SK-N-SH treated with all-trans-retinoic acid at 6 μM for 48 hours (cell line): ENCODE results near the gene FREM3.

Experiments used
- ARNTL ChIP-seq: fragments of 450-650 bp; formaldehyde crosslinking; IDR thresholded peaks from 2 replicates; pipeline ENCODE4 v1.5.0; 2020; ENCODE audit warnings: low read depth, mild to moderate bottlenecking, moderate library complexity, borderline replicate concordance
- RARB ChIP-seq: fragments of 250-450 bp; sonication (Bioruptor Pico); IDR thresholded peaks from 2 replicates; pipeline ENCODE4 v1.8.0; 2021; ENCODE audit warnings: mild to moderate bottlenecking, moderate library complexity
- SNAI2 ChIP-seq: fragments of 250-450 bp; sonication (Bioruptor Pico); IDR thresholded peaks from 2 replicates; pipeline ENCODE4 v1.5.0; 2020; ENCODE audit warnings: mild to moderate bottlenecking, moderate library complexity
- ZFP30 ChIP-seq: fragments of 450-650 bp; formaldehyde crosslinking; IDR thresholded peaks from 2 replicates; pipeline ENCODE4 v1.5.0; 2022; ENCODE audit warnings: mild to moderate bottlenecking, moderate library complexity
- ZNF8 ChIP-seq: fragments of 450-650 bp; formaldehyde crosslinking; IDR thresholded peaks from 2 replicates; pipeline ENCODE4 v1.5.0; 2020; ENCODE audit warnings: mild to moderate bottlenecking, moderate library complexity
- TF ChIP-seq, protein P1 (sequence below): fragments of 250-450 bp; sonication (Bioruptor Pico); IDR thresholded peaks from 2 replicates; pipeline ENCODE4 v1.5.1; 2021; ENCODE audit warnings: mild to moderate bottlenecking, moderate library complexity
- TF ChIP-seq, protein P2 (sequence below): fragments of 250-450 bp; sonication (Bioruptor Pico); IDR thresholded peaks from 2 replicates; pipeline ENCODE4 v1.8.0; 2021; ENCODE audit warnings: low read depth, mild to moderate bottlenecking, moderate library complexity, borderline replicate concordance
- TF ChIP-seq, protein P3 (sequence below): fragments of 250-450 bp; sonication (Bioruptor Pico); IDR thresholded peaks from 2 replicates; pipeline ENCODE4 v1.5.0; 2020; ENCODE audit warnings: mild to moderate bottlenecking, moderate library complexity

DNA sequence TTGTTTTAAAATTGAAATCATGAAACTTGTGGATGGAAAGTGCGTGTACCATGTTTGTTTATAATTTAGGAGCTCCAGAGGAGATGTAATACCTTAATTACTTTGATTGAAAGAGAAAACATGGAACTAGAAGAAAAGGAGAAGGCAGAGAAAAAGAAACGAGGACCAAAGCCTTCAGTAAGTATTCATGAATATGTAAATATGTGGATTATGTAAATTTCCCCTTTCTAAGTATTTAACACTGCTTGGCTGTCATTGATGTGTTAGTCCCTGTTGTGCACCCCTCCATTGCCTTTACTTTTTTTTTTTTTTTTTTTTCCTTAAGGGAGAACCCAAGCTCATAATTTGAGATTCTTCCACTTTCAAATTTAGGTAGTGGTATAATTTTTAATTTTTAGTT, 150.5 kb downstream of the FREM3 start:
- no peak for TF ChIP-seq ARNTL (CRISPR knock-in tag)
- TF ChIP-seq, protein P1, sequence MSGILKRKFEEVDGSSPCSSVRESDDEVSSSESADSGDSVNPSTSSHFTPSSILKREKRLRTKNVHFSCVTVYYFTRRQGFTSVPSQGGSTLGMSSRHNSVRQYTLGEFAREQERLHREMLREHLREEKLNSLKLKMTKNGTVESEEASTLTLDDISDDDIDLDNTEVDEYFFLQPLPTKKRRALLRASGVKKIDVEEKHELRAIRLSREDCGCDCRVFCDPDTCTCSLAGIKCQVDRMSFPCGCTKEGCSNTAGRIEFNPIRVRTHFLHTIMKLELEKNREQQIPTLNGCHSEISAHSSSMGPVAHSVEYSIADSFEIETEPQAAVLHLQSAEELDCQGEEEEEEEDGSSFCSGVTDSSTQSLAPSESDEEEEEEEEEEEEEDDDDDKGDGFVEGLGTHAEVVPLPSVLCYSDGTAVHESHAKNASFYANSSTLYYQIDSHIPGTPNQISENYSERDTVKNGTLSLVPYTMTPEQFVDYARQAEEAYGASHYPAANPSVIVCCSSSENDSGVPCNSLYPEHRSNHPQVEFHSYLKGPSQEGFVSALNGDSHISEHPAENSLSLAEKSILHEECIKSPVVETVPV (CRISPR knock-in tag), result no peak
- TF ChIP-seq ZFP30, result no peak
- TF ChIP-seq ZNF8 (CRISPR knock-in tag), result no peak
- TF ChIP-seq SNAI2, result no peak
- TF ChIP-seq, protein P2, sequence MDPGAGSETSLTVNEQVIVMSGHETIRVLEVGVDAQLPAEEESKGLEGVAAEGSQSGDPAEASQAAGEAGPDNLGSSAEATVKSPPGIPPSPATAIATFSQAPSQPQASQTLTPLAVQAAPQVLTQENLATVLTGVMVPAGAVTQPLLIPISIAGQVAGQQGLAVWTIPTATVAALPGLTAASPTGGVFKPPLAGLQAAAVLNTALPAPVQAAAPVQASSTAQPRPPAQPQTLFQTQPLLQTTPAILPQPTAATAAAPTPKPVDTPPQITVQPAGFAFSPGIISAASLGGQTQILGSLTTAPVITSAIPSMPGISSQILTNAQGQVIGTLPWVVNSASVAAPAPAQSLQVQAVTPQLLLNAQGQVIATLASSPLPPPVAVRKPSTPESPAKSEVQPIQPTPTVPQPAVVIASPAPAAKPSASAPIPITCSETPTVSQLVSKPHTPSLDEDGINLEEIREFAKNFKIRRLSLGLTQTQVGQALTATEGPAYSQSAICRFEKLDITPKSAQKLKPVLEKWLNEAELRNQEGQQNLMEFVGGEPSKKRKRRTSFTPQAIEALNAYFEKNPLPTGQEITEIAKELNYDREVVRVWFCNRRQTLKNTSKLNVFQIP (CRISPR knock-in tag), result no peak
- TF ChIP-seq, protein P3, sequence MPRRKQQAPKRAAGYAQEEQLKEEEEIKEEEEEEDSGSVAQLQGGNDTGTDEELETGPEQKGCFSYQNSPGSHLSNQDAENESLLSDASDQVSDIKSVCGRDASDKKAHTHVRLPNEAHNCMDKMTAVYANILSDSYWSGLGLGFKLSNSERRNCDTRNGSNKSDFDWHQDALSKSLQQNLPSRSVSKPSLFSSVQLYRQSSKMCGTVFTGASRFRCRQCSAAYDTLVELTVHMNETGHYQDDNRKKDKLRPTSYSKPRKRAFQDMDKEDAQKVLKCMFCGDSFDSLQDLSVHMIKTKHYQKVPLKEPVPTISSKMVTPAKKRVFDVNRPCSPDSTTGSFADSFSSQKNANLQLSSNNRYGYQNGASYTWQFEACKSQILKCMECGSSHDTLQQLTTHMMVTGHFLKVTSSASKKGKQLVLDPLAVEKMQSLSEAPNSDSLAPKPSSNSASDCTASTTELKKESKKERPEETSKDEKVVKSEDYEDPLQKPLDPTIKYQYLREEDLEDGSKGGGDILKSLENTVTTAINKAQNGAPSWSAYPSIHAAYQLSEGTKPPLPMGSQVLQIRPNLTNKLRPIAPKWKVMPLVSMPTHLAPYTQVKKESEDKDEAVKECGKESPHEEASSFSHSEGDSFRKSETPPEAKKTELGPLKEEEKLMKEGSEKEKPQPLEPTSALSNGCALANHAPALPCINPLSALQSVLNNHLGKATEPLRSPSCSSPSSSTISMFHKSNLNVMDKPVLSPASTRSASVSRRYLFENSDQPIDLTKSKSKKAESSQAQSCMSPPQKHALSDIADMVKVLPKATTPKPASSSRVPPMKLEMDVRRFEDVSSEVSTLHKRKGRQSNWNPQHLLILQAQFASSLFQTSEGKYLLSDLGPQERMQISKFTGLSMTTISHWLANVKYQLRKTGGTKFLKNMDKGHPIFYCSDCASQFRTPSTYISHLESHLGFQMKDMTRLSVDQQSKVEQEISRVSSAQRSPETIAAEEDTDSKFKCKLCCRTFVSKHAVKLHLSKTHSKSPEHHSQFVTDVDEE (CRISPR knock-in tag), result no peak
- TF ChIP-seq RARB (CRISPR knock-in tag), result no peak
